ENCODE results near the gene LAYN.

The LAYN gene

GRCh38 chr11:111531687-111532364, 8.7 kb upstream of the LAYN start:
- ATAC-seq = peak; percentile 99
- peak; percentile 76 for DNase-seq

- no peak for DNase-seq
Measured at GRCh38 chr11:111532365-111532709, 8.2 kb upstream of the LAYN start.

GRCh38 chr11:111535281-111535680, 5.2 kb upstream of the LAYN start:
- no peak for DNase-seq
- ATAC-seq = no peak

More at GRCh38 chr11:111532365-111532709, 8.2 kb upstream of the LAYN start:
- peak; percentile 29 for ATAC-seq

GRCh38 chr11:111537336-111537860, 3.1 kb upstream of the LAYN start:
- no peak for DNase-seq
- ATAC-seq = no peak

- ATAC-seq (peak; percentile 58), DNase-seq (no peak)
Measured at GRCh38 chr11:111538407-111539114, 2.0 kb upstream of the LAYN start.

- peak; percentile 78 for ATAC-seq
- peak; percentile 57 for DNase-seq
Measured at GRCh38 chr11:111539426-111540113, 950 bp upstream of the LAYN start.

- no peak for DNase-seq
- no peak for ATAC-seq
Measured at GRCh38 chr11:111540937-111541253, 375 bp downstream of the LAYN start.

- no peak for ATAC-seq
- peak; percentile 28 for DNase-seq
Measured at GRCh38 chr11:111541254-111542061, 938 bp downstream of the LAYN start.

GRCh38 chr11:111542606-111543275, 2.2 kb downstream of the LAYN start:
- DNase-seq = no peak
- no peak for ATAC-seq

- DNase-seq (no peak), ATAC-seq (no peak)
Measured at GRCh38 chr11:111548525-111548924, 8.0 kb downstream of the LAYN start.

- ATAC-seq (no peak), DNase-seq (no peak)
Measured at GRCh38 chr11:111549196-111549868, 8.8 kb downstream of the LAYN start.

GRCh38 chr11:111549869-111550203, 9.3 kb downstream of the LAYN start:
- ATAC-seq = no peak
- no peak for DNase-seq

GRCh38 chr11:111550258-111550657, 9.7 kb downstream of the LAYN start:
- ATAC-seq (no peak), DNase-seq (no peak)

GRCh38 chr11:111554532-111554931, 14.0 kb downstream of the LAYN start:
- DNase-seq (no peak), ATAC-seq (no peak)

- ATAC-seq (no peak), DNase-seq (no peak)
Measured at GRCh38 chr11:111555255-111555654, 14.7 kb downstream of the LAYN start.

- ATAC-seq = no peak
- DNase-seq = no peak
Measured at GRCh38 chr11:111557425-111558111, 17.0 kb downstream of the LAYN start.

GRCh38 chr11:111559800-111560464, 19.4 kb downstream of the LAYN start:
- DNase-seq = no peak

GRCh38 chr11:111560800-111561199, 20.3 kb downstream of the LAYN start:
- DNase-seq (no peak), ATAC-seq (no peak)

More at GRCh38 chr11:111559800-111560464, 19.4 kb downstream of the LAYN start:
- ATAC-seq = no peak

- no peak for ATAC-seq
- DNase-seq = no peak
Measured at GRCh38 chr11:111561306-111561705, 20.8 kb downstream of the LAYN start.

- DNase-seq (no peak), ATAC-seq (no peak)
Measured at GRCh38 chr11:111561791-111562325, 21.3 kb downstream of the LAYN start.

All from stimulated activated naive CD8-positive, alpha-beta T cell treated with anti-CD3 and anti-CD28 coated beads, Interleukin-15, Interleukin-2, amounts not matched to agents 100 U/mL and 50 U/mL, for 24 hours (primary cell).